Activated T-helper 1 cell treated with anti-CD3 and anti-CD28 coated beads, Interleukin-2, amount 50 U/mL, for 16 hours (primary cell): ENCODE results near the gene ESR2.
"Not testable (repeated sequence)": the region's sequence is repeated elsewhere in the genome, so short reads cannot be mapped to it uniquely, and the experiment has no call there.

Experiments used
- DNase-seq, 2 donors: peaks; one replicate each; pipeline ENCODE4 v3.0.0-alpha.2; 2020; ENCODE audit warnings: low read depth in 1 of 2, low spot score in 1 of 2

ESR2 gene

DNA sequence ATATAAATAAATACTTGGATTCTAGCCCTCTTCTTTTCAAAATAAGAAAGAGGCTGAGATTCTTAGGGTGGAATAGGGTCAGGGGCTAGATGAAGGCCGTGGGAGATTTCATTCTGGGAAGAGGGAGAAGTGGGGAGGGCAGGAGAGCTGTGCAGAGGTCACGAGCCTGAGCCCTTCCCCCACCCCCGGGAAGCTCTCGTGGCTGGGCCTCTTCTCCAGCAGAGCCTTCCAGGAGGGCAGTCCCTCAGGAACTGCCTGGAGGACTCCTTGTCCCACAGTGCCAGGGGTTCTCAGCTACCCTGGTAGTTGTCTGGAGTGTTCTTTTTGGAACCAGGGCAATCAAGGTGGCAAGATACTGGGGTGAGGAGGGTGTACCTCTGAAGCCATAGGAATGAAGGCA, 94.0 kb downstream of the ESR2 start:
- no peak for DNase-seq

DNA sequence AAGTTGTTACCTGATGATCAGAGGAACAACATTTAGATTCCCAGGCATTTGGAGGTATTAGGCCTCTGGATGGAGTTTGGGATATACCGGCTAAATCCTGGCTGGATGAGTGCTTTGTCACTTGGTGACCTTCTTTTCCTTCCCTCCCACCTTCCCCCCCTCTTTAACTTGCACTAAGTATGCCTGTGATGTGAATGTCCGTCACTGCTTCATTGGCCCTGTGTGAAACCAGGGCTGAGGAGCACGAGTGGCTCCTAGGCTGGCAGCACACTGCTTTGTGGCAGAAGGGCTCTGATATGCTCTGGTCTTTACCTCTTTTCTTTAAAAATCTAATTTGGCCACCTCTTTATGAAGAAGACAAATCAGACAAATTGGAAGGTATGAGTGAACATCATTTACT, 95.7 kb downstream of the ESR2 start:
- no peak for DNase-seq

DNA sequence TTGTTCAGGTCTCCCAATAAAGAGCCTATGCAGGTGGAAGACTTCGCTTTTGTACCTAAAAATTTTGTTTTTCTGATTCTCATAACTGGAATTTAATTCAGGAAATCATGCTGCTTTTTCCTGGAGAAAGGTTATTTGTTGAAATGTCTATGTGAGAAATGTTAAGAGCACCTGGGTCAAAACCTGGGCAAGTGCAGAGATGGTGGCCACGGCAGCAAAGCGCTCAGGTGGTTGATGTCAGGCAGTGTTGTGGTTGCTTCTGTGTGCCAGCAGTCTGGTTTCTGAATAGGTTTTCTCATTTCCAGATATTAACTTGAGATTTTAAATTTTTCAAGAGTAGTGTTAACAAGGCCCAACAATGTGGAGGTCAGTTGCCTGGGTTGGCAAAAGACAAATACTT, 96.2 kb downstream of the ESR2 start:
- no peak for DNase-seq

DNA sequence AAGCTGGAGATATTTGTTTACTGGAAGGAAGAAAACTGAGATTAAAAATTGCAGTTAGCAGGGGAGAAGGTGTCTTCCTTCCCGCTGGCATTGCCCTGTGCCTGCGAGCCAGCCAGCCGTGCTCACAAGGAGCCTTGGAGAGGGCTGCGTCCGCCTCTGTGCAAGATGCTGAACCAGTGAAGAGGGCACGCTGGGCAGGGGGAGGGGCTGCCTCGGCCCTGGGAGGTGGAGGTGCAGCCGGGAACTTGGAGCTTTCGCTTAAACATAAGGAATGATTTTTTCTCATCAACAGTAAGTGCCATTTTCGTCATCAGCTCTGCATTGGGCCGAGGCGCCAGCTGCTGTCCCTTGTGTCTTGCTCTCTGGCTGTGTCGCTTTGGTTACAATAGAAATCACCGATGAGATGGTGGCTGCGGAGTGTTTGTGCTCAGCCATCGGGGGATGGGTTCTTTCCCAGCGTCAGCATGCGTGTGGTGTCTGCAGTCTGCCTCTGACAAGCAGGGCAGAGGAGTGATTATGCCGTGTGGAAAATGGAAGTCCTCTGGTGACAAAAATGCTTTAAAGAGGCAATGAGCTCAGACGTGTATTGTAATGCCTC, 97.3 kb downstream of the ESR2 start:
- DNase-seq: no peak

DNA sequence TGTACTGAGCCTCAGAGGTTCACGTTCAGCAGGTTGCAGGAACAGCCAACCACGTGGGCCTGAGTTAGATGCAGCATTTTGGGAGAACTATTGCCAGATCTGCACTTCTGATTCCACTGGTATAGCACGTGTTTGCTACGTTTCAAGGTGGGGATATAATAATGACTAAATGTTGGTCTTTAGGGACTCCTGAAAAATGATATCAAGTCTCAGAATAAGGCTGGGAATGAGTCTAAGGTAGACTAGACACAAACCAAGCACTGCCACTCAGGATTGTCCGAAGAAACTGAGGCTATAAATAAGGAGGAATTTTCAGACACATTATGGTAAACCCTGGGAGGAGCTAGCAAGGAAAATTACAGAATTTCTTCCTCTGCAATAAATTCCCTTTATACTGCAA, 98.1 kb downstream of the ESR2 start:
- DNase-seq: no peak

DNA sequence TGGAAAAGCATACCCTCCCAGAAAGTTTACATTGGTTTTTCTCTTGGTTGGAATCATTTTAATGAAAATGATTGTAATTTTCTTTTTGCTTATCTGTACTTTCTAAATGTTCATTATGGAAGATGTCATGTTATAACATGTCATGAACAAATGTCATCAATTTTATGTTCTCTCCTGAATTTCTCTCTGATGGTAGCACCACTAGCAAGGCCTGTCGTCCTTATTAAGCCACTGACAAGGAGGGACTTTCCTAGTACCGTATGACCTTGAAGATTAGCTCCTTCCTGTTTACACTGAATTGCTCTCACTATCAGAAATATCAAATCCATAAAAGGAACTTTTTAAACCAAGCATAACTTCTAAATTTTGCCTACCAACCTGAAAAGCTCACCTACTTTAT, 99.0 kb downstream of the ESR2 start:
- no peak for DNase-seq

DNA sequence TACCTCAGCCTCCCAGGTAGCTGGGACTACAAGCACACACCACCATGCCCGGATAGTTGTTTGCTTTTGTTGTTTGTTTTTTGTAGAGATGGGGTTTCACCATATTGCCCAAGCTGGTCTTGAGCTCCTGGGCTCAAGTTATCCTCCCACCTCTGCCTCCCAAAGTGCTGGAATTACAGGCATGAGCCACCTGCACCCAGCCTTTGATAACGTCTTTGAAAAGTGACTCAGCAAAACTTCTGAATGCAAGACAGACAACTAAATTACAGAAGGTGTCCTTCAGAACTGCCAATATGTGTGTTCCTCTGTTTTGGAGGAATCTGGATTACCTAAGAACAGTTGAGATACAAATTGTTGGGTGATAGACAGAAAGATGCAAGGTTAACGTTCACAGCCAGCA, 99.8 kb downstream of the ESR2 start:
- DNase-seq: no peak

DNA sequence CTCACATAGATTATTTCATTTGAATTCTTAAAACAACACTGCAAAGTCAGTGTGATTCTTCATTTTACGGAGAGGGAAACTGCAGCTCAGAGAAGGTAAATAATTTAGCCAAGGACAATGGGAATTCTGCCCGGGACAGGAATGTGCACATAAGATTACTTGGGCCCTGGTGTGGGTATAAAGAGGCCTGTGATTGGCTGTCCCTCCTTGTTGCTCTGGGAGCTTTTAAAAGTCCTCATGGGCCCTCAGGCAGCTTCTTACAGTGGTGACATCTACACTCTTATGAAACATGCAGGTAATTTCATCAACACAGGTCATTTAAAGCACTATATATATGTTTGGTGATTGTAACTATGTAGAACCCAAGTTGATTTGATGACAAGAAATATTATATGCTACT, 100.3 kb downstream of the ESR2 start:
- no peak for DNase-seq

DNA sequence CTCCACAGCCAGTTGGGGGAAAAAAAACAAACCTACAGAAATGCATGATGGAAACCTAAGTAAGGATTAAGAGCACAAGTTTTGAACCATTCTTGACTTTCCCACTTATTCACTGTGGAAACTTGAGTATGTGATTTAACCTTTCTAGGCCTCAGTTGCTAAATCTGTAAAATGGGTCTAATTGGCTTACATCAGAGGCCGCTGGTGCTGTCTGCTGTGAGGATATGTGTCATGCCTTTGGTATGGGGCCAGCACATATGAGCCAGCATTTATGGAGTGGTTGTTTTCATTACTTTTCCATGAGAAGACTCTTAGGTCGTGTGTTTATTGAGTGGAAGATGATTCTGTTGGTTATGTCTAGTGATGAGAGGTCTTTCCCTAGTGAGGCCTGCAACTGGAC, 102.4 kb downstream of the ESR2 start:
- DNase-seq: no peak

DNA sequence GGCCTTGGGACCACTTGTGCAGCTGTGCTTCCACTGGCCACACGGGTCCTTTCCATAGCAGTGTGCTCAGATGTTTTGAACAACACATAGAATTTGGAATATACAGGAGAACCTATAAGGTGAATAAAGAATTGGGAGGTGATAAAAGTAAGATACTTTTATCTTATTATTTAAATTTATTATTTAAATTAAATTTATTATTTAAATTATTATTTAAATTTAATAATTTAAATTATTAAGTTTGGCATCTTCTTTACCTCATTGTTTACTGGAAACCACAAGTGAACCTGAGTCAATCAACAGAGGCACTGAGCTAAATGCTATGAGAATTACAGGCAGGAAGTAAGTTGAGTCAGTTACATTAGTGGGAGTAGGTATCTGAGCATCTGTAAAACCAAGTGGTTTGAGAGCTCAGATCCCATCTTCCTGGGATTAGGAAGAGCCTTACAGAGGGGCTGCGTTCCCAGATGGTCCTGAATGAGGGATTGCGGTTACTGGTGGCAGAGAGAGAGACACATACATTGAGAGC, 103.1 kb downstream of the ESR2 start:
- DNase-seq: no peak

DNA sequence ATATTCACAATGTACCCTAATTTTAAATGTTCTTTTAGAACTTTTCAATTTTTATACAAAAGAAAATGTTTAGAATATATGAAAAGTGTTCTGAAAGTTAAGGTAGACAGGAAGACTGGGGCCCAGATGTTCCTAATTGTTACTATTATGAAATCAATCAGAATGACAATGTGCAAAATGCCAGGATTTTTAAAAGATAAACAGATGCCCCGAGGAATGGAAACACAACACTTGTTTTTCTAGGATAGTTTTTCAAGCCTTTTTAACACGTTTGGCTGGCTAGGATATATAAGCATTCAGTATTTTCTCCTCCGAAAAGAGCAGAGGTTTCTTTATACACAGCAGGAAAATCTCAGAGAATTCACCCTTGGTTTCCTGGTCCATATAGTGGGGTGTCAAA, 106.8 kb downstream of the ESR2 start:
- no peak for DNase-seq

DNA sequence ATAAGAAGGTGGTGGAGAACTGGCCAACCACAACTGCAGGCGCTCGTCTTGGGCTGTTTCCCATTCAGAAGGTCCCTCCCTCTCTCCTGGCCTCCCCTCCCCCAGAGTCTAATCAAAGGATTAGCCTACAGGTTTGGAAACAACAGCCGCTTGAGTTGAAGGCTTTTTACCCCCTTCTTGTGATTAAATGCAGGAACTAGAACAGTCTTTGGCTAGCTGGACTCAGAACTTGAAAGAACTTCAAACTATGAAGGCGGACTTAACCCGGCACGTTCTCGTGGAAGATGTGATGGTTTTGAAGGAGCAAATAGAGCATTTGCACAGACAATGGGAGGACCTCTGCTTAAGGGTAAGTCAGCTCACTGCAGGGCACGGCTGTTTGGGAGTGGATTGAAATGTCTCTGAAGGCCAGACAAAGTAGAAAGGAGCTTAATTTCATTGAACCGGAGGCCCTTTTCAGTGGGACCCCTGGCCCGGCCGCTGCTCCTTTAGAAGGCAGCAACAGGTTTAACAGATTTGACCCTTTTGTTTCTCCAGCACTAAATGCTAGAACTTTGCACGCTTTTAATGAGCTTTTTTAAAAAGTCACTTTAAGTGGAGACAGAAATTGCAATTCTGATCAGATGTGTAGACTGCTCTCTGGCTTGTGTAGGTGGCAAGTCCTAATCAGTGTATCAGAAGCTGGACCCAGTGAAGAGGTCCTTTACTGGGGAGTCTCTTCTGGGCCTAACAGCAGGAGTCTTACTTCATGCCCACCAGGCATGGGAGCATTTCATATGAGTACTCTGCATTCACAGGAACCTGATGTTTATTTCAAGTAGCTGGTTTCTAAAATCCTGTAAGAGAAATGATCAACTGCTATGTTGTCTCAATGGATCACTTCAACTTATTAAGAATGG, 107.7 kb downstream of the ESR2 start:
- no peak for DNase-seq

DNA sequence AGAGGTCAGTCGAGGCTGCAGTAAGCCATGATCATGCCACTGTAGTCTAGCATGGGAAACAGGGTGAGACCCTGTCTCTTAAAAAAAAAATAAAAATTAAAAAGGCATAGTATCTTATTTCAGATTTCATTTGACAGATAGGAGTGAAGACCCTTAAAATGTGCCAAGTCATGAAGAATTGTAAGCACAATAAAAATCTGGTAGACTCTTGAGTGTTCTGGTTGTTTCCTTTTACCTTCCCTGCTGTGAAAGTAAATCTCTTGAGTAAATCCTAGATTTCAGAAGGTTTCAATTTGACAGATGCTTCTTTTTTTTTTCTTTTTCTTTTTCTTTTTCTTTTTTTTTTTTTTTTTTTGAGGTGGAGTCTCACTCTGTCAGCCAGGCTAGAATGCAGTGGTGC, 109.0 kb downstream of the ESR2 start:
- no peak for DNase-seq

DNA sequence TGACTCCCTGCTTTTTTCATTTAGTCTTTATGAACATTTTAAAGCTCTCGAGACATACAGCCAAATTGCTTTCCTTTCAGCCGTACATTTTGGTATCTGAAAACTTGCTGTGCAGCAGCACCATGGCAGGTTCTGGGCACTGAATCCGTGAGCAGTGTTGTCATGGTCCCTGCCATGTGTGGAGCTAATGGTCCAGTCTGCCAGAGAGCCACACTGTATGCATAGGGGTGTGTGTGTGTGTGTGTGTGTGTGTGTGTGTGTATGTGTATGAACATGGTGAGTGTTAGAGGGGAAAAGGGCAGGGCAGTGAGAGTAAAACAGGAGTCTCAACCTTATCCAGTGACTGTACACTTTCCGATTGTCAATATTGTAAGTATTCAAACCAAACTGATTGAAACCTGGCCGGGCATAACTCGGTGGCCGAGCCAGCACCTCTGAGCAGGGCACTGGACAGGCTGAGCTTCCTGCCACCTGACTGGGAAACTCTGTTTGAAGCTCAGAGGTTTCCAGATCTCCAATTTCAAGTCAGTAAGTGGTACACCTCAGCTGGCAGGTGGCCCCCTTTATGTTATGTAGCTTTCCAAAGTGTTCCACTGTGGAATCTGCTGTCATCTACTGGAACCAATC, 110.0 kb downstream of the ESR2 start:
- DNase-seq: no peak

DNA sequence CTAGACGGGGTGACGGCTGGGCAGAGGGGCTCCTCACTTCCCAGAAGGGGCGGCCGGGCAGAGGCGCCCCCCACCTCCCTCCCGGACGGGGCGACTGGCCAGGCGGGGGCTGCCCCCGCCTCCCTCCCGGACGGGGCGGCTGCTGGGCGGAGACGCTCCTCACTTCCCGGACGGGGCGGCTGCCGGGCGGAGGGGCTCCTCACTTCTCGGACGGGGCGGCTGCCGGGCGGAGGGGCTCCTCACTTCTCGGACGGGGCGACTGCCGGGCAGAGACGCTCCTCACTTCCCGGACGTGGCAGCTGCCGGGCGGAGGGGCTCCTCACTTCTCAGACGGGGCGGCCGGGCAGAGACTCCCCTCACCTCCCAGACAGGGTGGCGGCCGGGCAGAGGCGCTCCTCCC, 111.3 kb downstream of the ESR2 start:
- not testable (repeated sequence) for DNase-seq

DNA sequence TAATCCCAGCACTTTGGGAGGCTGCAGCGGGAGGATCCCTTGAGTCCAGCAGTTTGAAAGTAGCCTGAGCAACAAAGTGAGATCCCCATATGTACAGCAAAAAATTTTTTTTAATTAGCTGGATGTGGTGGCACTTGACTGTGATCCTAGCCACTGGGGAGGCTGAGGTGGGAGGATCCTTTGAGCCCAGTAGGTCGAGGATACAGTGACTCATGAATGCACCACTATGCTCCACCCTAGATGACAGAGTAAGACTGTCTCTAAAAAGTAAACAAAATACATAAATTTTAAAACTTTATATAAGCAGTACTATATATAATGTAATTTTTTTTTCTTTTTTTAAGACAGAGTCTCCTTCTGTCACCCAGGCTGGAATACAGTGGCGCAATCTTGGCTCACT, 115.4 kb downstream of the ESR2 start:
- no peak for DNase-seq

DNA sequence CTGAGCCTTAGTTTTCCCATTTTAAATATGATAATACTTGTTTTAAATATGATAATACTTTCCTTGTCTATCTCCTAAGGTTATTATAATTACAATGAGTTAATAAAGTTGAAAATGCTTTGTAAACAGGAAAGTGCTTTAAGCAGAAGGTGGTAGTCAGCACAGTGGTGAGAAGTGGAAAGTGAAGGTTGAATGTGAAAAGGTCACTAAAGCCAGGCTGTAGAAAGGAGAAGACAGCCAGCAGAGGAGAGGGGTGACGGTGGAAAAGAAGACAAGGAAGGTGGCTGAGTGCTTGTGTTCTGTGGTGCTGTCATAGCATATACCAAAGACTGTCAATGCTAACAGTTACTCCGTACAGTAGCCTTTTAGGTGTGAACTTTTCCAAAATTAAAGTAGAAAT, 117.8 kb downstream of the ESR2 start:
- DNase-seq: no peak

DNA sequence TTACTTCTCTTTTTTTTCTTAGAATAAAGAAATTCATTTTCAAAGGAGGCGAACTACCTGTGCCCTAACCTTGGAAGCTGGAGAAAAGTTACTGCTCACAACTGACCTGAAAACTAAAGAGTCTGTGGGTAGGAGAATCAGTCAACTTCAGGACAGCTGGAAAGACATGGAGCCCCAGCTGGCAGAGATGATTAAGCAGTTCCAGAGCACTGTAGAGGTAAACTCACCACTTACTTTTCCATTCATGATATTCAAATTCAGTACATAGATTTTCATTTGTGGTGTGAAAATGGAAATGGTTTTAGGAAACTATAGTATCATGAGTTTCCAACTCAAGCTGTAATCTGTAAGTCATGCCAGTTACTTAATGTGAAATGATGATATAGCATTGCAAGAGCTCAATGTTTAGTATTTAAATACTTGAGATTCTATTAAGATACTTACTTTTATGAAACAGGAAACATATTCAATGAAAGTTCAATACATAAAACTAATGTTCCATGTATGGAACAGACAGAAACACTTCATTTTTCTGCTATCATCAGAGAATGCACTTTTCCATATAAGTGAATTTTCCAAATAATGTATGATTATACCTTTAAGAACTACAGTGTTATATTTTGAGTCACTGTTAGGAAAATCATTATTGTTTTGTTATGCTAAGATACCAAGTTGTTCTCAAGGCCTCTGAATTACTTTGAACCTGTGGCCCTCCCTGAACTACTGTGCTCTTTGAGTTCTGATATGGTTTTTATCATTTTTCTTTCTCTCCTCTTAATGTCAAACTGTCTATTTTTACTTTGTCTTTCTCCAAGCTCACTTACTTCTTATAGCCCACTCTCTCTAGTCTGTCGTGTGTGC, 119.0 kb downstream of the ESR2 start:
- no peak for DNase-seq

DNA sequence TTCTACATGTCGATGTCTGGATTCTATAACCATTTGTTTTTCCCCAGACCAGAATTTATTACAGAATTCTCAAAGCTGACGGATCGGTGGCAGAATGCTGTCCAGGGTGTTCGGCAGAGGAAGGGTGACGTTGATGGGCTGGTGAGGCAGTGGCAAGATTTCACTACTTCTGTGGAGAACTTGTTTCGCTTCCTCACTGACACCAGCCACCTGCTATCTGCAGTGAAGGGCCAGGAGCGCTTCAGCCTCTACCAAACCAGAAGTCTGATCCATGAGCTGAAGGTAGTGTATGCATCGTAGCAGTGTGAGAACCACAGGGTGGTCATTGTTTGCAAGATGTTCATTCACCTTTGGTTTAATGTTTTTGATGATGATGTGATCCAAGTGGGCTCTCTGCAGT, 124.0 kb downstream of the ESR2 start:
- DNase-seq: no peak

DNA sequence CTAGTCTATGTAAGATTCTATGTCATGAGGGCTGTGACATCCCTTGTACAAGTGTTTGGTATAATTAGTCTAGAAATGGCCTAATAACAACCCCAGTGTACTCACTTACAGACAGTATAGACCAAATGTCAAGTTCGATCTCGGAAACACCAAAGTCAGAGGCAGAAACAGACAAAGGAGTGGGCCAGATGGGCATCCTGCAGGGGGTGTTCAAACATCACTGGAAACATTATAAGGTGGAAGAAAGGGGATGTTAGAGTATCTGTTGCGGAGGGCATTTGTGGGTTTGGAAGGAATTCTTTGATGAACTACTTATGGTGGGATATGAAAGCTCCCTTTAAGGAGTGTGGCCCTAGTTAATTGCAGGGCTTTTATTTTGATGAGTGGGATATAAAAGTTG, 134.6 kb downstream of the ESR2 start:
- no peak for DNase-seq

DNA sequence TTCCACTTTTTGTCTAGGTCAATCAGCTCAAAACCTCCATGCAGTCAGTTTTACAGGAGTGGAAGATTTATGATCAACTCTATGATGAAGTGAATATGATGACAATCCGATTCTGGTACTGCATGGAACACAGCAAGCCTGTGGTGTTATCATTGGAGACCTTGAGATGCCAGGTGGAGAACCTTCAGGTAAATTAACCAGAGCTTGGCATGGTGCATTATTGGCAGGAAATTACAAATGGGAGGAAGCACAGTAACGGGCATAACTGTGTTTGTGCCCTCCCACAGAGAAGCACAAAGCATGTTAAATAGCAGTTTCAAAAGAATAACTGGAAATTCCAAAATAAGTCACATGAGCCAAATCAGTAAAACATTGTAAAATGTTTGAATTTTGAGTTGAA, 135.6 kb downstream of the ESR2 start:
- DNase-seq: no peak
